GM23338 (cell line): Measurements from ENCODE around the gene NRXN2.

Experiments used
- POLR2AphosphoS5 ChIP-seq: IDR thresholded peaks from 2 replicates; pipeline ENCODE4 v1.6.1; 2016; ENCODE audit warnings: antibody characterized with exemption, low read depth
- TF ChIP-seq, protein P1 (sequence below), 2 experiments: fragments of 200-600 bp in 1 of 2; sonication (generic) in 1 of 2; conservative IDR thresholded peaks; 2 replicates each; pipeline versions ENCODE4 v1.5.1 to v1.6.1; 2016 to 2017; ENCODE audit warnings: antibody characterized with exemption in 2 of 2, low read depth in 2 of 2, mild to moderate bottlenecking in 2 of 2, moderate library complexity in 1 of 2
- TF ChIP-seq, protein P2 (sequence below): IDR thresholded peaks from one replicate; pipeline ENCODE4 v1.6.1; 2018; ENCODE audit warnings: antibody characterized with exemption; ENCODE audit not compliant: unreplicated experiment

DNA sequence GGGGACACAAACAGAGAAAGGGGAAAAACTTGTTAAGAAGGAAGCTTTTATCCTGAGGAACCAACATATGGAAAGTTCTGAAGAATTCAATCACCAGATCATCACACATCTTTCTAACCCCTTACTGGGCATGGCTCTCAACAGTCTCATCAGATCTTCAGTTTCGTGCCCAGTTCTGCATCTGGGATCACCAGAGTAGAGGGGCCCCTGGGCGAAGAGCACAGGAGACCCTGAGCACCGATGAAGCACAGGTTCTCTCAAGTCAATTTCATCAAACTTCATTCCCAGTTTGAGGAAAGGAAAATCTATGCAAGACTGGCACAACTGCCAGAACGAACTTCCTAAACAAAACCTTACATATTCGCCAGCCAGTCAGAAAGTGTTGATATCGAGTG is 45.3 kb upstream of the NRXN2 start:
- TF ChIP-seq, protein P1, sequence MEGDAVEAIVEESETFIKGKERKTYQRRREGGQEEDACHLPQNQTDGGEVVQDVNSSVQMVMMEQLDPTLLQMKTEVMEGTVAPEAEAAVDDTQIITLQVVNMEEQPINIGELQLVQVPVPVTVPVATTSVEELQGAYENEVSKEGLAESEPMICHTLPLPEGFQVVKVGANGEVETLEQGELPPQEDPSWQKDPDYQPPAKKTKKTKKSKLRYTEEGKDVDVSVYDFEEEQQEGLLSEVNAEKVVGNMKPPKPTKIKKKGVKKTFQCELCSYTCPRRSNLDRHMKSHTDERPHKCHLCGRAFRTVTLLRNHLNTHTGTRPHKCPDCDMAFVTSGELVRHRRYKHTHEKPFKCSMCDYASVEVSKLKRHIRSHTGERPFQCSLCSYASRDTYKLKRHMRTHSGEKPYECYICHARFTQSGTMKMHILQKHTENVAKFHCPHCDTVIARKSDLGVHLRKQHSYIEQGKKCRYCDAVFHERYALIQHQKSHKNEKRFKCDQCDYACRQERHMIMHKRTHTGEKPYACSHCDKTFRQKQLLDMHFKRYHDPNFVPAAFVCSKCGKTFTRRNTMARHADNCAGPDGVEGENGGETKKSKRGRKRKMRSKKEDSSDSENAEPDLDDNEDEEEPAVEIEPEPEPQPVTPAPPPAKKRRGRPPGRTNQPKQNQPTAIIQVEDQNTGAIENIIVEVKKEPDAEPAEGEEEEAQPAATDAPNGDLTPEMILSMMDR (conservative IDR thresholded peaks at IDR 0.05; ENCODE audit: low read depth in 2 of 2), result no peak
- TF ChIP-seq, protein P2, sequence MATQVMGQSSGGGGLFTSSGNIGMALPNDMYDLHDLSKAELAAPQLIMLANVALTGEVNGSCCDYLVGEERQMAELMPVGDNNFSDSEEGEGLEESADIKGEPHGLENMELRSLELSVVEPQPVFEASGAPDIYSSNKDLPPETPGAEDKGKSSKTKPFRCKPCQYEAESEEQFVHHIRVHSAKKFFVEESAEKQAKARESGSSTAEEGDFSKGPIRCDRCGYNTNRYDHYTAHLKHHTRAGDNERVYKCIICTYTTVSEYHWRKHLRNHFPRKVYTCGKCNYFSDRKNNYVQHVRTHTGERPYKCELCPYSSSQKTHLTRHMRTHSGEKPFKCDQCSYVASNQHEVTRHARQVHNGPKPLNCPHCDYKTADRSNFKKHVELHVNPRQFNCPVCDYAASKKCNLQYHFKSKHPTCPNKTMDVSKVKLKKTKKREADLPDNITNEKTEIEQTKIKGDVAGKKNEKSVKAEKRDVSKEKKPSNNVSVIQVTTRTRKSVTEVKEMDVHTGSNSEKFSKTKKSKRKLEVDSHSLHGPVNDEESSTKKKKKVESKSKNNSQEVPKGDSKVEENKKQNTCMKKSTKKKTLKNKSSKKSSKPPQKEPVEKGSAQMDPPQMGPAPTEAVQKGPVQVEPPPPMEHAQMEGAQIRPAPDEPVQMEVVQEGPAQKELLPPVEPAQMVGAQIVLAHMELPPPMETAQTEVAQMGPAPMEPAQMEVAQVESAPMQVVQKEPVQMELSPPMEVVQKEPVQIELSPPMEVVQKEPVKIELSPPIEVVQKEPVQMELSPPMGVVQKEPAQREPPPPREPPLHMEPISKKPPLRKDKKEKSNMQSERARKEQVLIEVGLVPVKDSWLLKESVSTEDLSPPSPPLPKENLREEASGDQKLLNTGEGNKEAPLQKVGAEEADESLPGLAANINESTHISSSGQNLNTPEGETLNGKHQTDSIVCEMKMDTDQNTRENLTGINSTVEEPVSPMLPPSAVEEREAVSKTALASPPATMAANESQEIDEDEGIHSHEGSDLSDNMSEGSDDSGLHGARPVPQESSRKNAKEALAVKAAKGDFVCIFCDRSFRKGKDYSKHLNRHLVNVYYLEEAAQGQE, result no peak
- no peak; the same call in 1 of the 2 replicates for TF ChIP-seq POLR2AphosphoS5
